LNCAP (cell line): ENCODE measurements around the gene AARS1.

Experiments used
- TF ChIP-seq, protein P1 (sequence below): fragments of 450-650 bp; IDR thresholded peaks from 2 replicates; pipeline ENCODE4 v1.5.1; 2017; ENCODE audit warnings: mild to moderate bottlenecking

Gene AARS1

DNA sequence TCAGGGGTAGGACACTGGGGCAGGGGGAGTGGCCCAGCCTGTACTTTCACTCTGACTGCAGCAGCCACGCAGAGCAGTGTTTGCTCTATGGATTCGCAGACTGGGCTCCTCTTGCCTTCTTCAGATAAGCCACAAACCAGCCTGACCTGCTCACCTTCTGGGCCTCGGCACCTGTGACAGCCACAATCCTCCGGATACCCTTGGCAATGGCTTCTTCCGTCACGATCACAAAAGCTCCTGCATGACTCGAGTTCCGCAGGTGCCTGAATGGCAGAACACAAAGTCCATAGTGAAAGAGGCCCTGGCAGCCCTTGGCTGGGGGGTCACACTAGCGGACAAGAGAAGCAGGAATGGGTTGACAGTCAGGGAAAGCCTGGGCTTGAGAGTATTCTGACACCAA lies 33.7 kb downstream of the AARS1 start:
- TF ChIP-seq, protein P1, sequence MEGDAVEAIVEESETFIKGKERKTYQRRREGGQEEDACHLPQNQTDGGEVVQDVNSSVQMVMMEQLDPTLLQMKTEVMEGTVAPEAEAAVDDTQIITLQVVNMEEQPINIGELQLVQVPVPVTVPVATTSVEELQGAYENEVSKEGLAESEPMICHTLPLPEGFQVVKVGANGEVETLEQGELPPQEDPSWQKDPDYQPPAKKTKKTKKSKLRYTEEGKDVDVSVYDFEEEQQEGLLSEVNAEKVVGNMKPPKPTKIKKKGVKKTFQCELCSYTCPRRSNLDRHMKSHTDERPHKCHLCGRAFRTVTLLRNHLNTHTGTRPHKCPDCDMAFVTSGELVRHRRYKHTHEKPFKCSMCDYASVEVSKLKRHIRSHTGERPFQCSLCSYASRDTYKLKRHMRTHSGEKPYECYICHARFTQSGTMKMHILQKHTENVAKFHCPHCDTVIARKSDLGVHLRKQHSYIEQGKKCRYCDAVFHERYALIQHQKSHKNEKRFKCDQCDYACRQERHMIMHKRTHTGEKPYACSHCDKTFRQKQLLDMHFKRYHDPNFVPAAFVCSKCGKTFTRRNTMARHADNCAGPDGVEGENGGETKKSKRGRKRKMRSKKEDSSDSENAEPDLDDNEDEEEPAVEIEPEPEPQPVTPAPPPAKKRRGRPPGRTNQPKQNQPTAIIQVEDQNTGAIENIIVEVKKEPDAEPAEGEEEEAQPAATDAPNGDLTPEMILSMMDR: no peak

DNA sequence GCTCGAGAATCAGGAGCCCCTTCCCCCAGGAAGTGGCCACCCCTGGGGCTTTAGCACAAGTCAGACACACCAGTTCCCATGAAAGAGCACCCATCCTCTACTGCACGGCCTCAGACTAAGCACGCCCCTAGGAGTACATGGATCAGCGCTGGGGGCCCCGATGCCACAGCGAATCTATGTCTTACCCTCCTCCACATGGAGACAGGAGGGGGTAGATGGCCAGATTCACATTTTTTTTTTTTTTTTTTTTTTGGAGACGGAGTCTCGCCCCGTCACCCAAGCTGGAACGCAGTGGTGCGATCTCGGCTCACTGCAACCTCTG lies 34.4 kb downstream of the AARS1 start:
- TF ChIP-seq, protein P1: no peak

DNA sequence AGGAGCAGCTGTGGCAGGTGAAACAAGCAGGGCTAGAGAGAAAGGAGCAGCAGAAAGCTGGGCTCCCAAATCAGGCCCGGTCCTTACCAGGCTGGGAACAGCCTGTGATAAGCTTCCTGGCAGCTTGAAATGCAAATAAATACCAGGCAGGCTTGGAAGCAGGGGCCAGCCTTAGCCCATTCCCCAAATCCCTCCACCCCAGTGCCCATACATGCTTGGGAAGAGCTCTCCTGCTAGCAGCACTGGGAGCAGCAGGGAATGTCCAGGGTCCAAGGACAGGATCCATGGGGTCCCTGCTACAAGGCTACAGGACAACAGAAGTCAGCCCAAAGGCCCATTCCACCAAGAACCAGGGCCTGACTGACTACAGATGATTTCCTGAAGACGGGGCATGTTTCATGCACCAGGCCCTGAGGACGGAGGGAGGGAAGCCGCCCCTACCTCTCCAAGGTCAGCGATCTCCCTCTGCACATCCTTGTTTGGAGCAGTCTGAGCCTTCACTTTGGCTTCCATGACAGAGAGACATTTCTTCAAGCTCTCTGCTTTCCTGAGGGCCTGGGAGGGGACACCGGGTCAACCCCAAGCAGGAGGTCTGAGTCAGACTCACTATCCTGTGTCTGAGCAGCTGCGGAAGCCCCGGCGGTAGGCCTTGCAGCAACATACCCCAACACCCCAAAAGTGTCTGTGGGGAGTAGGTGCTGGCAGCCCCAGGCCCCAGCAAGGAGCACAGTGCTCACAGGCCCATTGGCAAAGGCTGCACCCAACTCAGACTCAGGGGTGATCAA lies 34.9 kb downstream of the AARS1 start:
- TF ChIP-seq, protein P1: 0 out of 2 replicates have a peak, but pooled peaks have one; percentile 19

DNA sequence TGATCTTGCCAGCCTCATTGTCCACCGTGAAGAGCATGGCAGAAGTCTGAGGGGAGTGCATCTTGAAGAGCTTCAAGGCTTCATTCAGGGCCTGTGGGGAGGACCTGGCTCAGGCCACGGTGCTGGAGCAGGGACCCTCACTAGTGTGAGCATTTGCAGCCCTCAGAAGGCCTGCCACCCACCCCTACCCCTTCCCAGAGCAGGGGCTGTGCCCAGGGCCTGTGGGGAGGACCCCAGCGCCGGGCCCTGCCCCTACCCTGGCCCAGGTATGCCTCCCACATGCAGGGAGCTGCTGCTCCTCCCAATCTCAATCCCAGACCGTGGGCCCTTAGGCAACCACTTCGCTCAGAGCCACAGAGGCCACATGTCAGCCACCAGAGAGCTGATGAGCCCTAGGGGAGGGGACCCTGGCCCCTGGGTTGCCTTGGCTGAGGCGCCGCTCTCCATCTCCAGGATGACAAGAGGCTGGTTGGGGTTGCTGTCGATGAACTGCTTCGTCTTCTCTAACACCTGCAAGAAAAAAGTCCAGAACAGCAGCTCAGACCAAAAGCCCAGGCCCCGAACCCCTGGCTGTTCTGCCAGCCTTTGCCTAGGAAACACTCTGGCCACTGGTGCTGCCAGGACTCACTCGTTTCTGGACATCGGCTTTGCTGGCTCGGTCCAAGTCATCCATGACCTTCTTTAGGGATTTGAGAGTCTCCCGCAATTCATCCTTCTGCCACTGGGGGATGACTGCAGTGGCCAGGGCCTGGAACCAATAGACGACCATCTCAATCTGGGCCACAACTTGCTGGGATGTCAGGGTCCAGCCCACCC lies 35.8 kb downstream of the AARS1 start:
- TF ChIP-seq, protein P1: peak; percentile 52

DNA sequence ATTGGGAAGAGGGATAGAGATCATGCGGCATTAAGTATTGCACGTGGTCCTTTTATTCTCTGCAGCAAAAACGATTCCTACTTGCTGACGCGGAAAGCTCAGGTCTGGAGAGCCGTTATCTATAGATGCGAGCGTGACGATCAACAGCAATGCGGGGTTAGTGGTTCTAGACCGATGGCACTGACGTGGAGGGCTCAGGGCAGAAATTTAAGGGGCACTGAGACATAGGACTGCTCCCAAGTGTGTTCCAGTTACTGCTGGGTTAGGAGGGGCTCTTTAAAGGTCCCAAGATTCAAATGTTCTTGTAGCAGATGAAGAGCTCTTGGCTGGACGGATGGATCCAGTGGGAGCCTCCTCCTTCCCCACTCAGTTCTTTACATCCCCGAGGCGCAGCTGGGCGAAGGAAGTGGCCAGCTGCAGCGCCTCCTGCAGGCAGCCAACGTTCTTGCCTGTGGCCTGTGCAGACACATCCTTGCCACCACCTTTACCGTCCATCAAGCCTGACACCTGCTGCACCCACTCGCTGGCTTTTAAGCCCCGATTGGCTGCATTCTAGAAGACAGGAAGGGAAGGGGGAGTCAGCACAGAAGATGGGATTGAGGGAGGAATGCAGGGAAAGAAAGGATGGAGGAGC lies 36.8 kb downstream of the AARS1 start:
- TF ChIP-seq, protein P1: peak; percentile 55

DNA sequence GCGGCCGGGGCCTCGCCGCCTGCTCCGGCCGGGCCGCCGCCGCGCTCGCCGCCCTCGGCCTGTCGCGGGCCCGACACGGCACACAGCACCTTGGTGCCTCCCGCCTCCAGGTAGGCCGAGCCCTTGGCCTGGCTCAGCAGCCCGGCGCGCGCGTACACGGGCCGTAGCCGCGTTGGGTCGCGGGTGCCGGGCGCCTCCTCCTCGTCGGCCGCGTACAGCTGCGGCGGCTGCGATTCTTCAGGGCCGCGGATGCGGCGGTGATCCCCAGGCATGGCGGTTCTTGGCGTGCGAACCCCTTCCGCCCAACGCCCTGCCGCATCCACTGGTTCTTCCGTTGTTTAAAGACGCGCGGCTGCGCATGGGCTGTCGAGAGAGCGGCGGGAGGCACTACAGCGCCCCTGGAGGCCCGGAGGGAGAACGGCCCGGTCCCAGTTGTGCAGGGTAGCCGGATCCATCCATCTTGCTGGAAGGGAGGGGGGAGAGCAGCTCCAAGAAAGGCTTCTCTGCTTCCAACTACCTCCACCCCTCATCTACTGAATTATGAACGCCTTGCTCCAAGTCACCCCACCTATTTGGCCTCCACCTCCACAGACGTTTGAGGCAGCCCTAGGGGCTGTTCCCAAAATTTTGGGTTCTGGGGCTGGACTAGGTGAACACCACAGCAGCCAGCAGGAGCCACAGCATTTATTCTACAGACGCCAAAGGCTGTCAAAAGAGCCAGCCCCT lies 37.5 kb downstream of the AARS1 start, which contains the start of gene EXOSC6:
Gene EXOSC6 (minus strand): TSS at position 312 of the 726 bp plus-strand sequence. CDS start 40 bp downstream, at position 272.
- TF ChIP-seq, protein P1: peak; percentile 86
